HT1080 (cell line): Measurements from ENCODE around the gene PAQR8. TPM values are rescaled to one million over a fixed set of nuclear protein-coding genes. Genes with fewer than 3 reads are reported as not detected.
A peak's percentile ranks its signal among the peaks of the same experiment; 100 is the strongest.

ENCODE experiments used
- DNase-seq: peaks from one replicate; pipeline ENCODE4 v3.0.0-alpha.2; 2015; ENCODE audit warnings: low read depth
- polyA plus RNA-seq, 2 experiments: library from polyadenylated mRNA; depleted of rRNA; stranded (reverse); fragments of >200 nt; gene quantifications; 2 replicates each; pipeline ENCODE4 v1.2.3, GENCODE V29; 2015
- total RNA-seq: library from RNA; depleted of rRNA; stranded (reverse); fragments of >200 nt; shearing (Covaris generic); gene quantifications from 2 replicates; pipeline ENCODE4 v1.2.3, GENCODE V29; 2014; rRNA removed

Gene PAQR8
- 2.1 and 2.5 TPM in 2 replicates for total RNA-seq
- 4.2 and 4.6 TPM in 2 replicates for polyA plus RNA-seq (2015; cell fraction: cytosol; rRNA removed)
- 2.6 TPM in 2 replicates for polyA plus RNA-seq (2015; cell fraction: nucleus; rRNA removed)

- peak; percentile 67 for DNase-seq
These were observed at the start of gene PAQR8 for GRCh38 chr6:52361945-52362442. PAQR8 (plus strand) TSS chr6:52362151; CDS start chr6:52403214, 41,063 bp downstream.

- DNase-seq, result peak; percentile 57
These were observed 49.5 kb upstream of the PAQR8 start for GRCh38 chr6:52312461-52312860.

- DNase-seq, result no peak
These were observed 47.2 kb upstream of the PAQR8 start for GRCh38 chr6:52314752-52315151.

- DNase-seq, result no peak
These were observed 44.7 kb upstream of the PAQR8 start for GRCh38 chr6:52317211-52317610.

GRCh38 chr6:52317841-52318581, 43.9 kb upstream of the PAQR8 start:
- peak; percentile 50 for DNase-seq

- DNase-seq, result no peak
These were observed 37.8 kb upstream of the PAQR8 start for GRCh38 chr6:52324189-52324588.

- DNase-seq, result no peak
These were observed 36.1 kb upstream of the PAQR8 start for GRCh38 chr6:52325695-52326471.

- DNase-seq, result no peak
These were observed 35.2 kb upstream of the PAQR8 start for GRCh38 chr6:52326540-52327364.

GRCh38 chr6:52328303-52328662, 33.7 kb upstream of the PAQR8 start:
- no peak for DNase-seq

- DNase-seq, result no peak
These were observed 33.2 kb upstream of the PAQR8 start for GRCh38 chr6:52328729-52329128.

- no peak for DNase-seq
These were observed 31.5 kb upstream of the PAQR8 start for GRCh38 chr6:52330470-52330869.

- DNase-seq, result no peak
These were observed 30.0 kb upstream of the PAQR8 start for GRCh38 chr6:52331793-52332457.

GRCh38 chr6:52333840-52334200, 28.1 kb upstream of the PAQR8 start:
- DNase-seq, result peak; percentile 28

- no peak for DNase-seq
These were observed 26.4 kb upstream of the PAQR8 start for GRCh38 chr6:52335576-52335975.

- no peak for DNase-seq
These were observed 24.9 kb upstream of the PAQR8 start for GRCh38 chr6:52336919-52337561.

GRCh38 chr6:52337633-52338290, 24.2 kb upstream of the PAQR8 start:
- DNase-seq, result peak; percentile 68

- no peak for DNase-seq
These were observed 21.4 kb upstream of the PAQR8 start for GRCh38 chr6:52340603-52340880.

- DNase-seq, result no peak
These were observed 20.2 kb upstream of the PAQR8 start for GRCh38 chr6:52341561-52342260.

GRCh38 chr6:52345311-52345710, 16.6 kb upstream of the PAQR8 start:
- no peak for DNase-seq

GRCh38 chr6:52346503-52346902, 15.4 kb upstream of the PAQR8 start:
- peak; percentile 47 for DNase-seq
